H1 (cell line): ENCODE results near the gene METTL6. TPM values are rescaled to one million over a fixed set of nuclear protein-coding genes. Genes with fewer than 3 reads are reported as not detected.

Experiments
- CTCF ChIA-PET: fragments of 300-600 bp; sonication (Branson Sonifier 250); formaldehyde crosslinking; loops from one replicate; lab custom pipeline; 2021; ENCODE audit not compliant: partially characterized antibody; lab: Charles Lee
- POLR2A ChIA-PET: fragments of 300-600 bp; sonication (Branson Sonifier 250); formaldehyde crosslinking; loops from one replicate; lab custom pipeline; 2021; ENCODE audit warnings: inconsistent platforms; ENCODE audit not compliant: partially characterized antibody; lab: Charles Lee
- DNase-seq, 2 experiments: peaks; one replicate each; pipeline versions ENCODE4 v3.0.0 to v3.0.0-alpha.2; 2010 to 2022; ENCODE audit warnings: low spot score in 2 of 2, low read depth in 1 of 2, mixed read lengths in 1 of 2
- FAIRE-seq: peaks from 2 replicates; lab custom pipeline; 2011; peaks lifted over from hg19 to GRCh38; lab: Jason Lieb, UNC
- H2AFZ ChIP-seq: 2 replicates; pipeline ENCODE4 v1.8.1; 2012; ENCODE audit warnings: low read length, inconsistent platforms
- H2AK5ac ChIP-seq: 2 replicates; pipeline ENCODE4 v1.6.1; 2013; ENCODE audit warnings: low read depth, low read length
- H2BK120ac ChIP-seq: replicated peaks from 2 replicates; pipeline ENCODE3; 2013; ENCODE audit warnings: low read depth, low read length, inconsistent platforms
- H2BK12ac ChIP-seq: 2 replicates; pipeline ENCODE4 v1.6.1; 2013; ENCODE audit warnings: low read depth, low read length
- H2BK15ac ChIP-seq: 2 replicates; pipeline ENCODE4 v1.6.1; 2013; ENCODE audit warnings: low read length
- H2BK20ac ChIP-seq: 2 replicates; pipeline ENCODE4 v1.6.1; 2013; ENCODE audit warnings: low read length
- H2BK5ac ChIP-seq: 2 replicates; pipeline ENCODE4 v1.6.1; 2013; ENCODE audit warnings: low read depth, low read length
- H3K14ac ChIP-seq: 2 replicates; pipeline ENCODE4 v1.6.1; 2013; ENCODE audit warnings: inconsistent platforms; ENCODE audit not compliant: insufficient read length
- H3K18ac ChIP-seq: 2 replicates; pipeline ENCODE4 v1.6.1; 2013; ENCODE audit warnings: low read length; ENCODE audit errors: extremely low read depth
- H3K23ac ChIP-seq: 2 replicates; pipeline ENCODE4 v1.6.1; 2013; ENCODE audit warnings: inconsistent platforms; ENCODE audit not compliant: insufficient read length
- H3K23me2 ChIP-seq: 2 replicates; pipeline ENCODE4 v1.6.1; 2013; ENCODE audit warnings: low read depth, low read length
- H3K27ac ChIP-seq: 2 replicates; pipeline ENCODE4 v1.6.1; 2011; ENCODE audit warnings: low read depth, low read length, inconsistent platforms
- H3K27me3 ChIP-seq, 4 experiments: replicated peaks in 1 of 4; 1 replicate in 1 of 4; 2 replicates in 3 of 4; pipeline versions ENCODE4 v1.6.1 to v1.8.1; 2011 to 2013; ENCODE audit warnings: low read length in 3 of 4, mild to moderate bottlenecking in 3 of 4, inconsistent platforms in 2 of 4, mixed read lengths in 2 of 4, moderate library complexity in 1 of 4; ENCODE audit not compliant: control insufficient read depth in 3 of 4, insufficient read depth in 3 of 4; ENCODE audit errors: extremely low read depth in 1 of 4
- H3K36me3 ChIP-seq, 4 experiments: 2 replicates each; pipeline versions ENCODE4 v1.6.1 to v1.8.1; 2011 to 2013; ENCODE audit warnings: mild to moderate bottlenecking in 4 of 4, low read length in 3 of 4, moderate library complexity in 2 of 4, control low read depth in 1 of 4, inconsistent platforms in 1 of 4; ENCODE audit not compliant: insufficient read depth in 4 of 4, control insufficient read depth in 2 of 4
- H3K4ac ChIP-seq: replicated peaks from 2 replicates; pipeline ENCODE3; 2013; ENCODE audit warnings: low read length, low read depth, mixed read lengths, inconsistent platforms; ENCODE audit not compliant: insufficient read length
- H3K4me1 ChIP-seq, 4 experiments: replicated peaks in 1 of 4; 1 replicate in 1 of 4; 2 replicates in 3 of 4; pipeline versions ENCODE4 v1.6.1 to v1.8.1; 2011 to 2013; ENCODE audit warnings: low read length in 3 of 4, inconsistent platforms in 2 of 4, mixed read lengths in 1 of 4; ENCODE audit not compliant: insufficient read depth in 4 of 4, control insufficient read depth in 3 of 4
- H3K4me2 ChIP-seq, 2 experiments: 2 replicates each; pipeline versions ENCODE4 v1.6.1 to v1.8.1; 2011 to 2013; ENCODE audit warnings: low read depth in 2 of 2, low read length in 2 of 2, control low read depth in 1 of 2, inconsistent platforms in 1 of 2, mild to moderate bottlenecking in 1 of 2; ENCODE audit not compliant: insufficient read depth in 1 of 2
- H3K4me3 ChIP-seq, 4 experiments: fragments of 200-600, 300-600 bp in 1 of 4; sonication (generic), shearing (Covaris generic), sonication (Bioruptor Twin) in 1 of 4; 2 replicates each; pipeline versions ENCODE4 v1.5.1 to v1.8.1; 2011 to 2016; ENCODE audit warnings: low read length in 4 of 4, low read depth in 3 of 4, control low read depth in 2 of 4, inconsistent platforms in 2 of 4, mild to moderate bottlenecking in 2 of 4, mixed read lengths in 1 of 4, moderate library complexity in 1 of 4; ENCODE audit not compliant: insufficient read depth in 2 of 4; ENCODE audit errors: extremely low read depth in 1 of 4
- H3K56ac ChIP-seq: replicated peaks from 2 replicates; pipeline ENCODE3; 2013; ENCODE audit warnings: low read depth, mild to moderate bottlenecking, mixed read lengths, low read length, inconsistent platforms; ENCODE audit not compliant: insufficient read length
- H3K79me1 ChIP-seq: 2 replicates; pipeline ENCODE4 v1.6.1; 2013; ENCODE audit warnings: low read depth, low read length, control low read depth
- H3K79me2 ChIP-seq, 2 experiments: 2 replicates each; pipeline versions ENCODE4 v1.6.1 to v1.8.1; 2012 to 2013; ENCODE audit warnings: low read length in 2 of 2, mild to moderate bottlenecking in 2 of 2, inconsistent platforms in 1 of 2; ENCODE audit not compliant: insufficient read depth in 2 of 2, control insufficient read depth in 1 of 2
- H3K9ac ChIP-seq, 4 experiments: replicated peaks in 1 of 4; 1 replicate in 1 of 4; 2 replicates in 3 of 4; pipeline versions ENCODE4 v1.6.1 to v1.8.1; 2011 to 2013; ENCODE audit warnings: low read depth in 3 of 4, low read length in 3 of 4, control low read depth in 2 of 4, mild to moderate bottlenecking in 2 of 4, moderate library complexity in 2 of 4, inconsistent platforms in 1 of 4; ENCODE audit errors: extremely low read depth in 1 of 4
- H3K9me3 ChIP-seq, 2 experiments: 2 replicates each; pipeline versions ENCODE4 v1.6.1 to v1.8.1; 2012 to 2013; ENCODE audit warnings: mild to moderate bottlenecking in 2 of 2, moderate library complexity in 2 of 2, control low read depth in 1 of 2, inconsistent platforms in 1 of 2, low read depth in 1 of 2, low read length in 1 of 2, mixed read lengths in 1 of 2; ENCODE audit not compliant: insufficient read depth in 2 of 2
- H4K20me1 ChIP-seq, 2 experiments: replicated peaks in 1 of 2; 2 replicates each; pipeline versions ENCODE3 to v1.8.1; 2011 to 2013; ENCODE audit warnings: inconsistent platforms in 2 of 2, low read length in 2 of 2, mild to moderate bottlenecking in 1 of 2; ENCODE audit not compliant: insufficient read depth in 2 of 2, control insufficient read depth in 1 of 2
- H4K5ac ChIP-seq: 2 replicates; pipeline ENCODE4 v1.6.1; 2013; ENCODE audit warnings: low read length, low read depth, mixed read lengths, inconsistent platforms; ENCODE audit not compliant: insufficient read length
- H4K8ac ChIP-seq: 2 replicates; pipeline ENCODE4 v1.8.0; 2013; ENCODE audit warnings: mild to moderate bottlenecking, moderate library complexity, low read length, inconsistent platforms; ENCODE audit not compliant: insufficient read depth; ENCODE audit errors: extremely low read depth
- H4K91ac ChIP-seq: replicated peaks from 2 replicates; pipeline ENCODE3; 2013; ENCODE audit warnings: low read length, mixed read lengths, inconsistent platforms; ENCODE audit not compliant: insufficient read length
- BACH1 ChIP-seq: IDR thresholded peaks from 2 replicates; pipeline ENCODE4 v1.6.1; 2012; ENCODE audit warnings: low read length, improper control_type of control experiment
- CTCF ChIP-seq, 3 experiments: IDR thresholded peaks; 1 replicate in 2 of 3; 2 replicates in 1 of 3; pipeline versions ENCODE4 v1.5.1 to v1.6.1; 2011; ENCODE audit warnings: low read length in 3 of 3, mild to moderate bottlenecking in 3 of 3, inconsistent platforms in 2 of 3, low read depth in 1 of 3, moderate library complexity in 1 of 3; ENCODE audit not compliant: insufficient read depth in 1 of 3; ENCODE audit errors: control extremely low read depth in 1 of 3
- EGR1 ChIP-seq: IDR thresholded peaks from 2 replicates; pipeline ENCODE4 v1.6.1; 2011; ENCODE audit warnings: low read depth, low read length, borderline replicate concordance
- GABPA ChIP-seq: IDR thresholded peaks from 2 replicates; pipeline ENCODE4 v1.6.1; 2011; ENCODE audit warnings: mild to moderate bottlenecking, low read length, moderate library complexity, borderline replicate concordance; ENCODE audit not compliant: insufficient read depth
- KDM1A ChIP-seq: fragments of 200-600, 300-600 bp; sonication (generic); IDR thresholded peaks from 2 replicates; pipeline ENCODE4 v1.7.1; 2016; ENCODE audit warnings: mild to moderate bottlenecking, low read length, borderline replicate concordance
- SIN3A ChIP-seq, 2 experiments: IDR thresholded peaks in 1 of 2; conservative IDR thresholded peaks in 1 of 2; 2 replicates each; pipeline ENCODE4 v1.6.1; 2011 to 2012; ENCODE audit warnings: low read length in 2 of 2, improper control_type of control experiment in 1 of 2, low read depth in 1 of 2, mild to moderate bottlenecking in 1 of 2
- SP4 ChIP-seq: IDR thresholded peaks from 2 replicates; pipeline ENCODE4 v1.6.1; 2012; ENCODE audit warnings: low read length, inconsistent platforms
- TAF1 ChIP-seq: IDR thresholded peaks from 2 replicates; pipeline ENCODE4 v1.6.1; 2011; ENCODE audit warnings: mild to moderate bottlenecking, low read depth, low read length
- TCF12 ChIP-seq: IDR thresholded peaks from 2 replicates; pipeline ENCODE4 v1.6.1; 2011; ENCODE audit warnings: low read depth, mild to moderate bottlenecking, low read length
- WGBS, 2 experiments: shearing (Covaris generic) in 1 of 2; methylation state at CpG; one replicate each; pipeline versions ENCODE4 v1.1.6 to v1.1.7; 2013 to 2015; ENCODE audit warnings: low lambda C conversion rate in 2 of 2, mixed read lengths in 2 of 2, inconsistent platforms in 1 of 2, low coverage in 1 of 2, missing lambda C conversion rate in 1 of 2; ENCODE audit not compliant: insufficient replicate concordance in 2 of 2, insufficient coverage in 1 of 2, insufficient read length in 1 of 2; ENCODE audit errors: extremely low coverage in 1 of 2, missing lambda C conversion rate in 1 of 2; 5-methylcytosine and 5-hydroxymethylcytosine counted together
- polyA plus RNA-seq, 7 experiments: library from polyadenylated mRNA; depleted of rRNA in 3 of 7; stranded (reverse) in 5 of 7; unstranded in 2 of 7; fragments of >200 nt in 5 of 7; fragments of 200-250 nt in 2 of 7; gene quantifications; 1 replicate in 5 of 7; 2 replicates in 1 of 7; 4 replicates in 1 of 7; pipeline versions ENCODE4 v1.2.1 to v1.2.3, GENCODE V29; 2011 to 2013; ENCODE audit warnings: missing spikeins in 2 of 7, mixed read lengths in 2 of 7
- total RNA-seq: library from RNA; stranded (reverse); fragmentation: NEBNext Ultra II Directional; extraction: Animal tissue kit (Norgen Biotek cat#: 25700); gene quantifications from 2 replicates; pipeline ENCODE4 v1.2.1, GENCODE V29; 2021

The METTL6 gene
- total and polyA plus RNA-seq, 2 of the 8 experiments (the other 6 are each of a cell fraction or from before 2014, with no cell fraction given), result 18.4 to 20.0 TPM

GRCh38 chr3:15429080-15429479 is 1.7 kb upstream of the METTL6 start:
- Histone ChIP-seq H2BK120ac (no peak overlapping the region), H3K27ac (no peak overlapping the region), H3K23me2 (peaks cover 3% of the 10 kb centered on the region), H4K91ac (no peak overlapping the region), H3K36me3 (peaks cover 7 to 41% (median 11%) of the 10 kb centered on the region in 4 experiments; a peak in 7 of 8 replicates), H3K4ac (no peak overlapping the region), H3K79me1 (peaks cover 2% of the 10 kb centered on the region; the same call in 1 of the 2 replicates), H4K20me1 (no peaks in the 10 kb centered on the region), H4K8ac (no peak overlapping the region), H3K56ac (no peak overlapping the region), H2BK20ac (no peak overlapping the region), H3K9me3 (no peaks in the 10 kb centered on the region), H3K23ac (no peak overlapping the region), H3K27me3 (no peaks in the 10 kb centered on the region), H2AFZ (no peak overlapping the region), H3K9ac (no peak overlapping the region), H2BK15ac (no peak overlapping the region), H2AK5ac (no peak overlapping the region), H3K79me2 (peaks cover 11 to 51% of the 10 kb centered on the region in 2 experiments), H2BK5ac (no peak overlapping the region), H3K4me1 (peaks cover 0 to 7% (median 4%) of the 10 kb centered on the region in 4 experiments; a peak in 5 of 7 replicates), H3K4me2 (peak overlapping the region; percentile 77 to 80; a peak in 2 of 4 replicates), H2BK12ac (no peak overlapping the region), H3K4me3 (peak overlapping the region; percentile 79 to 99 (median 96); a peak in 5 of 8 replicates), H3K14ac (no peak overlapping the region), H3K18ac (no peak overlapping the region), H4K5ac (no peak overlapping the region)
- POLR2A ChIA-PET, result no interaction called here
- 81% methylated on average over 6 of the region's 6 CpGs; no CpG with 5 or more reads in 1 of the 2 experiments for WGBS, 2 experiments
- DNase-seq (no peak), FAIRE-seq (no peak)
- TF ChIP-seq SIN3A (conservative IDR thresholded peaks at IDR 0.05 in 1 of 2, IDR thresholded peaks at IDR 0.05 in 1 of 2; ENCODE audit: low read depth in 1 of 2, low read length in 2 of 2) (no peak), EGR1 (no peak), KDM1A (no peak), TAF1 (no peak), CTCF (IDR thresholded peaks at IDR 0.05; ENCODE audit: control extremely low read depth in 1 of 3, insufficient read depth in 1 of 3, low read depth in 1 of 3, low read length in 3 of 3) (no peak), GABPA (no peak), BACH1 (no peak), SP4 (no peak), TCF12 (no peak)
- CTCF ChIA-PET, result interaction anchor here (0.7 to 1.8 kb wide), 4 partner anchors 14 to 162 kb away, joined by 3 to 7 read pairs (median 4); no protein-coding TSS in a partner anchor
